Stomach (tissue), 4 donors: Measurements from ENCODE around the gene SLC34A3.

Experiments used
- CTCF ChIP-seq, 7 experiments: fragments of 450-650 bp in 4 of 7; fragments of 200-600 bp in 3 of 7; sonication (generic) in 3 of 7; IDR thresholded peaks; one replicate each; pipeline ENCODE4 v1.5.1; 2016 to 2019; ENCODE audit warnings: antibody characterized with exemption in 7 of 7, control low read depth in 2 of 7, mild to moderate bottlenecking in 1 of 7
- EP300 ChIP-seq: sonication (generic); formaldehyde crosslinking; IDR thresholded peaks from one replicate; pipeline ENCODE4 v1.6.1; 2017; ENCODE audit warnings: antibody characterized with exemption
- POLR2A ChIP-seq, 4 donors: fragments of 450-650 bp; IDR thresholded peaks; one replicate each; pipeline ENCODE4 v1.6.1; 2016; ENCODE audit warnings: antibody characterized with exemption in 4 of 4, control low read depth in 2 of 4, mild to moderate bottlenecking in 1 of 4, moderate library complexity in 1 of 4
- POLR2AphosphoS5 ChIP-seq, 3 donors: sonication (generic); formaldehyde crosslinking; IDR thresholded peaks; one replicate each; pipeline ENCODE4 v1.6.1; 2016; ENCODE audit warnings: antibody characterized with exemption in 3 of 3

GRCh38 chr9:137187386-137187785 is 43.3 kb upstream of the SLC34A3 start:
- TF ChIP-seq CTCF (IDR thresholded peaks at IDR 0.05) (no peak), POLR2AphosphoS5 (IDR thresholded peaks at IDR 0.05) (no peak), POLR2A (IDR thresholded peaks at IDR 0.05) (no peak), EP300 (no peak)
